Measurements from ENCODE around the gene LTBP2. TPM values are rescaled to one million over a fixed set of nuclear protein-coding genes. Genes with fewer than 3 reads are reported as not detected.

LTBP2 gene
- total RNA-seq, 1 donor from 2014 or later, result 1.9 TPM

- Mint-ChIP-seq H3K9me3 (ENCODE audit: unreplicated experiment) (no peaks in the 10 kb centered on the region), H3K4me3 (ENCODE audit: unreplicated experiment) (no peak overlapping the region), H3K36me3 (ENCODE audit: low read depth, unreplicated experiment) (no peaks in the 10 kb centered on the region), H3K27ac (ENCODE audit: unreplicated experiment) (no peak overlapping the region), H3K27me3 (ENCODE audit: unreplicated experiment) (peaks cover 7% of the 10 kb centered on the region), H3K4me1 (ENCODE audit: unreplicated experiment) (peaks cover 13% of the 10 kb centered on the region)
- no peak for TF ChIP-seq CTCF (IDR thresholded peaks at IDR 0.05; ENCODE audit: unreplicated experiment)
- DNase-seq (ENCODE audit: low spot score), result no peak
Measured at GRCh38 chr14:74558655-74559054, 53.4 kb downstream of the LTBP2 start.

GRCh38 chr14:74557691-74558090 lies 54.3 kb downstream of the LTBP2 start:
- no peak for TF ChIP-seq CTCF (IDR thresholded peaks at IDR 0.05; ENCODE audit: unreplicated experiment)
- H3K36me3 Mint-ChIP-seq (ENCODE audit: low read depth, unreplicated experiment), result no peaks in the 10 kb centered on the region
- no peak overlapping the region for H3K4me3 Mint-ChIP-seq (ENCODE audit: unreplicated experiment)
- H3K9me3 Mint-ChIP-seq (ENCODE audit: unreplicated experiment), result no peaks in the 10 kb centered on the region
- H3K4me1 Mint-ChIP-seq (ENCODE audit: unreplicated experiment), result peaks cover 13% of the 10 kb centered on the region
- peaks cover 10% of the 10 kb centered on the region for H3K27me3 Mint-ChIP-seq (ENCODE audit: unreplicated experiment)
- DNase-seq (ENCODE audit: low spot score), result no peak
- H3K27ac Mint-ChIP-seq (ENCODE audit: unreplicated experiment), result no peak overlapping the region

- Mint-ChIP-seq H3K4me3 (ENCODE audit: unreplicated experiment) (no peak overlapping the region), H3K27me3 (ENCODE audit: unreplicated experiment) (peaks cover 12% of the 10 kb centered on the region), H3K4me1 (ENCODE audit: unreplicated experiment) (peaks cover 13% of the 10 kb centered on the region), H3K36me3 (ENCODE audit: low read depth, unreplicated experiment) (no peaks in the 10 kb centered on the region), H3K27ac (ENCODE audit: unreplicated experiment) (no peak overlapping the region), H3K9me3 (ENCODE audit: unreplicated experiment) (no peaks in the 10 kb centered on the region)
- DNase-seq (ENCODE audit: low spot score), result no peak
- TF ChIP-seq CTCF (IDR thresholded peaks at IDR 0.05; ENCODE audit: unreplicated experiment), result no peak
Measured at GRCh38 chr14:74555476-74556050, 56.5 kb downstream of the LTBP2 start.

- DNase-seq (ENCODE audit: low spot score), result no peak
- Mint-ChIP-seq H3K27me3 (ENCODE audit: unreplicated experiment) (peaks cover 12% of the 10 kb centered on the region), H3K27ac (ENCODE audit: unreplicated experiment) (no peak overlapping the region), H3K4me1 (ENCODE audit: unreplicated experiment) (peaks cover 13% of the 10 kb centered on the region), H3K9me3 (ENCODE audit: unreplicated experiment) (no peaks in the 10 kb centered on the region), H3K4me3 (ENCODE audit: unreplicated experiment) (no peak overlapping the region), H3K36me3 (ENCODE audit: low read depth, unreplicated experiment) (no peaks in the 10 kb centered on the region)
- no peak for TF ChIP-seq CTCF (IDR thresholded peaks at IDR 0.05; ENCODE audit: unreplicated experiment)
Measured at GRCh38 chr14:74554742-74555362, 57.2 kb downstream of the LTBP2 start.

- no peak for TF ChIP-seq CTCF (IDR thresholded peaks at IDR 0.05; ENCODE audit: unreplicated experiment)
- H3K4me3 Mint-ChIP-seq (ENCODE audit: unreplicated experiment), result no peak overlapping the region
- no peaks in the 10 kb centered on the region for H3K9me3 Mint-ChIP-seq (ENCODE audit: unreplicated experiment)
- no peak overlapping the region for H3K27ac Mint-ChIP-seq (ENCODE audit: unreplicated experiment)
- DNase-seq (ENCODE audit: low spot score), result no peak
- H3K27me3 Mint-ChIP-seq (ENCODE audit: unreplicated experiment), result peaks cover 14% of the 10 kb centered on the region
- H3K36me3 Mint-ChIP-seq (ENCODE audit: low read depth, unreplicated experiment), result no peaks in the 10 kb centered on the region
- peaks cover 13% of the 10 kb centered on the region for H3K4me1 Mint-ChIP-seq (ENCODE audit: unreplicated experiment)
Measured at GRCh38 chr14:74552623-74553022, 59.4 kb downstream of the LTBP2 start.
